Fibroblast of mammary gland (primary cell): ENCODE measurements around the gene TMEM184A.

ENCODE experiments used
- DNase-seq: peaks from one replicate; pipeline ENCODE4 v3.0.0-alpha.2; 2010; ENCODE audit warnings: low read depth
- H3K4me3 ChIP-seq: 2 replicates; pipeline ENCODE4 v1.5.1; 2011; ENCODE audit warnings: low read depth, mild to moderate bottlenecking, low read length, moderate library complexity; ENCODE audit not compliant: control insufficient read depth
- CTCF ChIP-seq: conservative IDR thresholded peaks from 2 replicates; pipeline ENCODE4 v1.5.1; 2011; ENCODE audit warnings: low read depth, low read length, inconsistent platforms; ENCODE audit not compliant: control insufficient read depth, insufficient read depth

Gene TMEM184A

GRCh38 chr7:1546909-1547776 is 8.9 kb downstream of the TMEM184A start:
- no peak for TF ChIP-seq CTCF
- DNase-seq: no peak
- H3K4me3 ChIP-seq: no peak overlapping the region

GRCh38 chr7:1546274-1546908 is 9.6 kb downstream of the TMEM184A start:
- no peak for DNase-seq
- H3K4me3 ChIP-seq: no peak overlapping the region
- no peak for TF ChIP-seq CTCF

GRCh38 chr7:1545417-1546246 is 10.4 kb downstream of the TMEM184A start:
- no peak for TF ChIP-seq CTCF
- DNase-seq: no peak
- H3K4me3 ChIP-seq: no peak overlapping the region

- no peak overlapping the region for H3K4me3 ChIP-seq
- no peak for TF ChIP-seq CTCF
- DNase-seq: no peak
Measured at GRCh38 chr7:1544896-1545416, 11.0 kb downstream of the TMEM184A start.

- no peak for TF ChIP-seq CTCF
- no peak overlapping the region for H3K4me3 ChIP-seq
Measured at GRCh38 chr7:1544178-1544895, 11.7 kb downstream of the TMEM184A start.

GRCh38 chr7:1543826-1544177 is 12.2 kb downstream of the TMEM184A start:
- H3K4me3 ChIP-seq: no peak overlapping the region
- no peak for DNase-seq
- no peak for TF ChIP-seq CTCF

More at GRCh38 chr7:1544178-1544895, 11.7 kb downstream of the TMEM184A start:
- DNase-seq: no peak
